NCI-H2196 treated with DMSO at 0.1 percent for 48 hours (cell line): ENCODE measurements around the gene SPINT4.
"Not testable (repeated sequence)": the region's sequence is repeated elsewhere in the genome, so short reads cannot be mapped to it uniquely, and the experiment has no call there.

ENCODE experiments used
- DNase-seq: peaks from one replicate; lab custom pipeline; 2025; ENCODE audit not compliant: unreplicated experiment; lab: John Stamatoyannopoulos, UW

SPINT4 gene

GRCh38 chr20:45764618-45765282 is 42.6 kb downstream of the SPINT4 start:
- DNase-seq, result not testable (repeated sequence)

DNA sequence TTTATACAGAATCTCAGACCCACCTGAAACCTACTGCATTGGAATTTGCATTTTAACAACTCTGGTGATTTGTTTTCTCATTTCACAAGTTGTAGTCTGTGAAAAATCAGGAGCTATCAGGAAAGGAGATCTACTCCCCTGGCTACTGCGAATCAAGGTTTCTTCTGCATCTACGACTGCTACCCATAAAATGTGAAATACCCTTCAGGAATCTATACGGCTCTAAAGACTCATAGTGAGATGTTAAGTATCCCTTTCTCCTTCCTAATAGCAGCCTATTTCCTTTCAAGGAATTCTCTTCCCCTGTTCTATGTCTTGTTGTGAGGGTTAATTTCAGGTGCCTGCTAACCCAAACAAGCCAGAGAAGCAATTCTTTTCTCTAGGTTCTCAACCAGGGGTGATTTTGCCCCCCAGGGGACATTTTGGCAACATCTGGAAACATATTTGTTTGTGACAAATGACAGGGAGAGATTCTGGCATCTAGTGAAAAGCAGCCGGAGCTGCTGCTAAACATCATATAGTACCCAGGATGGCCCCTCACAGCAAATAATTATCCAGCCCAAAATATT is 43.2 kb downstream of the SPINT4 start:
- no peak for DNase-seq

DNA sequence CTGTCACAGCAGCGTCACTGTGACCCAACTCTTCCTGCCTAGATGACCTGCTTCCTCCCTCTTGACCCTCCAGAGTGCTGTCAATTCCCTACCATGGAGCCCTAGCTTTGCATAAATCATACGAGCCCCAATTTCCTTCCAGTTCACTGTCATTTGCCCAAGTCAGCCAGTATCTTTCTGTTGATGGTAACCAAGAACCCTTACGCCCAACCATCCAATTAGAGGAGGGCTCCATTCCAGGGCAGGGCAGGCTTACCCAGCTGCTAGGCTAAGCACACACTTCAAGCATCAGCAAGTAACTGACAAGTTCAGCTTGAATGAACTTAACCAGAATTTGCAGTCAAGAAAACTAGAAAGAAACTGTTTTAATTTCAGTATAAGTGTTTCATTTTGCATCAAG is 43.8 kb downstream of the SPINT4 start:
- DNase-seq, result no peak

DNA sequence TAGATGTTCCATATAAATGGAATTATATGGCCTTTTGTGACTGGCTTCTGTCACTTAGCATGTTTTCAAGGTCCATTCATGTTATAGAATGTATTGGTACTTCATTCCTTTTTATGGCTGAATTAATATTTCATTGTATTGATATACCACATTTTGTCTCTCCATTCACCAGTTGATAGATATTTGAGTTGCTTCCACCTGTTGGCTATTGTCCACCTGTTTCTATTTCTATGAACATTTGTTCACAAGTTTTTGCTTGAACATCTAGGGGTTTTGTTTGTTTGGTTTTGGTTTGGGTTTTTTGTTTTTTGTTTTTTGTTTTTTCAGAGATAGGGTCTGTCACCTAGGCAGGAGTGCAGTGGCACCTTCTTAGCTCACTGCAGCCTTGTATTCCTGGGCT is 46.3 kb downstream of the SPINT4 start:
- no peak for DNase-seq

DNA sequence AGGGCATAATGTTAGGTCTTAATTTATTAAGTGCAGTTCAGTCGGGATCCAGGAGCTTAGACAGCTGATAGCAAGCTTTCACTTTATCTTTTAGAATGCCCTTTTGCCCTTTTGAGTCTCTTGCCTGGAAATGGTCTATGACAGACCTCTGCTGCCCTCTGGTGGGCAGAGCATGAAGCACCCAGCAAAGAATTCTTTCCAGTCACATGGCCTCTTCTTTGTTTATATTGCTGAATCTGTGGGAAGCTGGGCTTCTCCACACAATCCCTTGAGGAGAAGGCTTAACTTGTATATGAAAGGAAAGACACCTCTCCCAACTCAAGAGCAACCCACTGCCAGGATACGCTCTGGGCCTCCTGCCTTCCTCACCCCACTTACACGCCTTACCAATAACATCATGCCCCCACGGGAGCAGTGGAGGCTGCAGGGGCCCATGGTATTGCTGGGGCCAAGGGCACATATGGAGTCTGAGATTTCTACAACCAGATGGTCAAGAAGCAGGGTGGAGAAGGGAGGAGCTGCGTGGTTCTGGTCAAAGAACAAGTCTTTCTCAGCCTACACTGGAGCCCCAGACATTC is 49.1 kb downstream of the SPINT4 start:
- DNase-seq, result peak; percentile 76

DNA sequence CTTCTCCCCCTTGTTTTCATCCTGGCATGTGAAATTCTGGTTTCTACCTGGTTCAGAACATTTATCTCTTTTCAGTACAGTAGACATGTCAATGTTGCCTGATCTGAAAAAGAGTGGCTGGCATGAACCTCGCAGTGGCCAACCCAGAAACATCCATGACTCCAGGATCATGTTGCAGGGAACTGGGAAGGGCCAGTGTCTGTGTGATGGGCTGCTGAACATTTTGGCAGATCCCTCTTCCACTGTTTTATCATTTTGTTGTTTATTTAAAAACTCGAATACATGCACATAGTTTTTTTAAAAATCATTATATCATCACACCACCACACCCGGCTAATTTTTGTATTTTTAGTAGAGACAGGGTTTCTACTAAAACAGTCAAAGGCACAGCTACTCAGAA is 50.5 kb downstream of the SPINT4 start:
- no peak for DNase-seq

- no peak for DNase-seq
These were observed 52.8 kb downstream of the SPINT4 start for GRCh38 chr20:45774945-45775344.

GRCh38 chr20:45775411-45775810 is 53.3 kb downstream of the SPINT4 start:
- DNase-seq, result no peak
